PC-3 (cell line): ENCODE data around the gene TMC6. TPM values are rescaled to one million over a fixed set of nuclear protein-coding genes. Genes with fewer than 3 reads are reported as not detected.
"Not testable (repeated sequence)": the region's sequence is repeated elsewhere in the genome, so short reads cannot be mapped to it uniquely, and the experiment has no call there.

Experiments used
- ATAC-seq: fragments of 200-7000 bp; cut with Tn5 transposase; 2 replicates; pipeline ENCODE4 v1.9.1; 2020; ENCODE audit warnings: mild to moderate bottlenecking, moderate library complexity
- BruUV-seq: library from RNA; stranded (reverse); fragments of 400-500 nt; replicated peaks from 2 replicates; lab custom pipeline; 2021; lab: Mats Ljungman, UMichigan
- CTCF ChIA-PET: fragments of 300-600 bp; sonication (Branson Sonifier 250); formaldehyde crosslinking; loops from one replicate; lab custom pipeline; 2022; ENCODE audit warnings: antibody characterized with exemption; lab: Charles Lee
- POLR2A ChIA-PET: fragments of 300-600 bp; sonication (Branson Sonifier 250); formaldehyde crosslinking; loops from one replicate; lab custom pipeline; 2022; ENCODE audit warnings: antibody characterized with exemption; ENCODE audit not compliant: unreplicated experiment; lab: Charles Lee
- DNase-seq: peaks from one replicate; pipeline ENCODE4 v3.0.0-alpha.2; 2015
- H2AFZ ChIP-seq: fragments of 300-600 bp; sonication (generic); 2 replicates; pipeline ENCODE4 v1.6.0; 2016; ENCODE audit warnings: antibody characterized with exemption, low read length
- H3F3A ChIP-seq: fragments of 300-600 bp; sonication (generic); one replicate; pipeline ENCODE4 v1.6.0; 2017; ENCODE audit warnings: antibody characterized with exemption, low read length, control low read depth, mild to moderate bottlenecking; ENCODE audit not compliant: unreplicated experiment
- H3K27ac ChIP-seq: fragments of 300-600 bp; sonication (generic); 2 replicates; pipeline ENCODE4 v1.5.1; 2016; ENCODE audit warnings: mild to moderate bottlenecking, low read length
- H3K27me3 ChIP-seq: fragments of 300-600 bp; sonication (generic); 2 replicates; pipeline ENCODE4 v1.6.1; 2016; ENCODE audit warnings: low read length, mixed read lengths
- H3K36me3 ChIP-seq: fragments of 300-600 bp; sonication (generic); 2 replicates; pipeline ENCODE4 v1.6.1; 2016; ENCODE audit warnings: low read depth, mixed run types, low read length, mixed read lengths
- H3K4me1 ChIP-seq: fragments of 300-600 bp; sonication (generic); 2 replicates; pipeline ENCODE4 v1.5.1; 2016; ENCODE audit warnings: low read length; ENCODE audit not compliant: insufficient read depth
- H3K4me2 ChIP-seq: fragments of 300-600 bp; sonication (generic); 2 replicates; pipeline ENCODE4 v1.6.0; 2016; ENCODE audit warnings: low read length
- H3K4me3 ChIP-seq: fragments of 300-600 bp; sonication (generic); 2 replicates; pipeline ENCODE4 v1.5.1; 2016; ENCODE audit warnings: mild to moderate bottlenecking, low read length, mixed read lengths
- H3K79me2 ChIP-seq: fragments of 300-600 bp; sonication (generic); 2 replicates; pipeline ENCODE4 v1.6.1; 2017; ENCODE audit warnings: low read length, mixed read lengths
- H3K9ac ChIP-seq: fragments of 300-600 bp; sonication (generic); 2 replicates; pipeline ENCODE4 v1.6.0; 2016; ENCODE audit warnings: mild to moderate bottlenecking, low read length
- H3K9me2 ChIP-seq: fragments of 300-600 bp; sonication (generic); replicated peaks from 2 replicates; pipeline ENCODE4 v1.6.1; 2016; ENCODE audit warnings: mixed run types, low read length, mixed read lengths
- H3K9me3 ChIP-seq: fragments of 300-600 bp; sonication (generic); 2 replicates; pipeline ENCODE4 v1.6.1; 2016; ENCODE audit warnings: low read length, mixed read lengths
- H4K20me1 ChIP-seq: fragments of 300-600 bp; sonication (generic); 2 replicates; pipeline ENCODE4 v1.6.1; 2016; ENCODE audit warnings: low read length, mixed read lengths
- CTCF ChIP-seq: fragments of 300-600 bp; sonication (generic); conservative IDR thresholded peaks from 2 replicates; pipeline ENCODE4 v1.5.1; 2017; ENCODE audit warnings: antibody characterized with exemption, low read depth, mild to moderate bottlenecking, low read length
- EZH2 ChIP-seq: fragments of 300-600 bp; sonication (generic); IDR thresholded peaks from one replicate; pipeline ENCODE4 v1.6.1; 2017; ENCODE audit warnings: antibody characterized with exemption, mild to moderate bottlenecking, low read length; ENCODE audit not compliant: unreplicated experiment
- EZH2phosphoT487 ChIP-seq: fragments of 300-600 bp; sonication (generic); IDR thresholded peaks from 2 replicates; pipeline ENCODE4 v1.6.1; 2018; ENCODE audit warnings: mild to moderate bottlenecking, antibody characterized with exemption, low read length, borderline replicate concordance
- intact Hi-C: fragments of 100-400 bp; cut with micrococcal nuclease; formaldehyde crosslinking; loops from 2 replicates; pipeline ENCODE4 v1.9.0; 2023
- total RNA-seq: library from RNA; depleted of rRNA; stranded (reverse); fragments of >200 nt; gene quantifications from 2 replicates; pipeline ENCODE4 v1.2.3, GENCODE V29; 2014

Gene TMC6
- total RNA-seq, 1 experiment from 2014 or later = 97.3 TPM

GRCh38 chr17:78075011-78075410 is 53.5 kb downstream of the TMC6 start:
- no peak overlapping the region for H3K27ac ChIP-seq
- no peaks in the 10 kb centered on the region for H3K79me2 ChIP-seq
- no peak overlapping the region for H3K4me3 ChIP-seq
- no peaks in the 10 kb centered on the region for H4K20me1 ChIP-seq
- no peaks in the 10 kb centered on the region for H3K9me3 ChIP-seq
- H3K4me2 ChIP-seq = no peak overlapping the region
- ChIA-PET CTCF (no interaction called here), POLR2A (no interaction called here)
- H3K4me1 ChIP-seq = no peaks in the 10 kb centered on the region
- no peaks in the 10 kb centered on the region for H3K9me2 ChIP-seq
- H3K36me3 ChIP-seq = no peaks in the 10 kb centered on the region
- no peaks in the 10 kb centered on the region for H3F3A ChIP-seq
- intact Hi-C loops = no loop called here
- H2AFZ ChIP-seq = no peak overlapping the region
- H3K27me3 ChIP-seq = no peaks in the 10 kb centered on the region
- H3K9ac ChIP-seq = no peak overlapping the region
- no peak for DNase-seq
- BruUV-seq = no TSS peak
- no peak for ATAC-seq
- TF ChIP-seq EZH2 = no peak
- no peak for TF ChIP-seq CTCF
- no peak for TF ChIP-seq EZH2phosphoT487

GRCh38 chr17:78072961-78073360 is 55.6 kb downstream of the TMC6 start:
- ATAC-seq (no peak), DNase-seq (no peak)
- H3K4me2 ChIP-seq = no peak overlapping the region
- POLR2A ChIA-PET = no interaction called here
- H2AFZ ChIP-seq = no peak overlapping the region
- no TSS peak for BruUV-seq
- no peaks in the 10 kb centered on the region for H3K36me3 ChIP-seq
- TF ChIP-seq EZH2phosphoT487 = no peak
- no peaks in the 10 kb centered on the region for H4K20me1 ChIP-seq
- CTCF ChIA-PET = no interaction called here
- no peak overlapping the region for H3K27ac ChIP-seq
- H3F3A ChIP-seq = no peaks in the 10 kb centered on the region
- no peak overlapping the region for H3K9ac ChIP-seq
- H3K9me2 ChIP-seq = no peaks in the 10 kb centered on the region
- intact Hi-C loops = no loop called here
- no peaks in the 10 kb centered on the region for H3K9me3 ChIP-seq
- no peaks in the 10 kb centered on the region for H3K27me3 ChIP-seq
- H3K4me3 ChIP-seq = no peak overlapping the region
- no peaks in the 10 kb centered on the region for H3K4me1 ChIP-seq
- H3K79me2 ChIP-seq = no peaks in the 10 kb centered on the region

- H3K4me1 ChIP-seq = no peaks in the 10 kb centered on the region
- TF ChIP-seq EZH2phosphoT487 (no peak), CTCF (no peak)
- H3K4me2 ChIP-seq = no peak overlapping the region
- ChIA-PET CTCF (no interaction called here), POLR2A (no interaction called here)
- no peak overlapping the region for H2AFZ ChIP-seq
- BruUV-seq = no TSS peak
- H3K36me3 ChIP-seq = no peaks in the 10 kb centered on the region
- H4K20me1 ChIP-seq = no peaks in the 10 kb centered on the region
- no peaks in the 10 kb centered on the region for H3K9me2 ChIP-seq
- no peaks in the 10 kb centered on the region for H3K27me3 ChIP-seq
- intact Hi-C loops = no loop called here
- no peak overlapping the region for H3K27ac ChIP-seq
- no peaks in the 10 kb centered on the region for H3K79me2 ChIP-seq
- no peak for DNase-seq
- no peak overlapping the region for H3K4me3 ChIP-seq
- no peak overlapping the region for H3K9ac ChIP-seq
- ATAC-seq = no peak
- no peaks in the 10 kb centered on the region for H3K9me3 ChIP-seq
- H3F3A ChIP-seq = no peaks in the 10 kb centered on the region
These were observed 58.9 kb downstream of the TMC6 start for GRCh38 chr17:78069695-78070094.

- H3K9ac ChIP-seq, BruUV-seq, H3F3A ChIP-seq, intact Hi-C loops, H3K4me1 ChIP-seq, H3K4me2 ChIP-seq, H4K20me1 ChIP-seq, ATAC-seq, H2AFZ ChIP-seq, H3K36me3 ChIP-seq, H3K27ac ChIP-seq, H3K79me2 ChIP-seq, H3K9me2 ChIP-seq, H3K4me3 ChIP-seq, DNase-seq, POLR2A ChIA-PET, CTCF ChIA-PET, H3K9me3 ChIP-seq, H3K27me3 ChIP-seq: not testable (repeated sequence)
These were observed 61.6 kb downstream of the TMC6 start for GRCh38 chr17:78066976-78067375.
